ENCODE measurements around the gene CD80. TPM values are rescaled to one million over a fixed set of nuclear protein-coding genes. Genes with fewer than 3 reads are reported as not detected.

Gene CD80
- polyA plus RNA-seq, 1 of the 3 experiments (the other 2 are of a cell fraction): not detected

DNA sequence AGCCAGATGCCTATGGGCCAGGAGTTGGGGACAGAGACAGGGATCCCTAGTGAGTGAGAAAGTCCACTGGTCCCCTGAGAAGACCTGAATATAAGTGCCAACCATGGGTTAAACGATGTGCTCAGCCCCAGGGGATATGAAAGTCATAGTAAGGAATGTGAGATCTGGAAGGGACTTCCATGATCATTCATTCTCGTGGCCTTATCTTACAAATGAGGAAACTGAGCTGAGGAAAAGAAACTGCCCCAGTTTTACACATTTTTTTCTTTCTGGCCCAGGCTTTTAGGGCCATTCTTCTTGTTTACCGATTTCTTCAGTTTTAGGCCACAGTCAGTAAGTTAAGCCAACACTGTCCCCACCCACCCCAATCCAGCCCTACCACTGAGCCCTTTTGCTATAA, 11.1 kb downstream of the CD80 start:
- TF ChIP-seq, protein P1, sequence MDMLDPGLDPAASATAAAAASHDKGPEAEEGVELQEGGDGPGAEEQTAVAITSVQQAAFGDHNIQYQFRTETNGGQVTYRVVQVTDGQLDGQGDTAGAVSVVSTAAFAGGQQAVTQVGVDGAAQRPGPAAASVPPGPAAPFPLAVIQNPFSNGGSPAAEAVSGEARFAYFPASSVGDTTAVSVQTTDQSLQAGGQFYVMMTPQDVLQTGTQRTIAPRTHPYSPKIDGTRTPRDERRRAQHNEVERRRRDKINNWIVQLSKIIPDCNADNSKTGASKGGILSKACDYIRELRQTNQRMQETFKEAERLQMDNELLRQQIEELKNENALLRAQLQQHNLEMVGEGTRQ (IDR thresholded peaks at IDR 0.05; ENCODE audit: borderline replicate concordance, low read depth, low read length): no peak
- TF ChIP-seq, protein P2, sequence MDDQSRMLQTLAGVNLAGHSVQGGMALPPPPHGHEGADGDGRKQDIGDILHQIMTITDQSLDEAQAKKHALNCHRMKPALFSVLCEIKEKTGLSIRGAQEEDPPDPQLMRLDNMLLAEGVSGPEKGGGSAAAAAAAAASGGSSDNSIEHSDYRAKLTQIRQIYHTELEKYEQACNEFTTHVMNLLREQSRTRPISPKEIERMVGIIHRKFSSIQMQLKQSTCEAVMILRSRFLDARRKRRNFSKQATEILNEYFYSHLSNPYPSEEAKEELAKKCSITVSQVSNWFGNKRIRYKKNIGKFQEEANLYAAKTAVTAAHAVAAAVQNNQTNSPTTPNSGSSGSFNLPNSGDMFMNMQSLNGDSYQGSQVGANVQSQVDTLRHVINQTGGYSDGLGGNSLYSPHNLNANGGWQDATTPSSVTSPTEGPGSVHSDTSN (IDR thresholded peaks at IDR 0.05): no peak
- TF ChIP-seq FOSL2 (IDR thresholded peaks at IDR 0.05; ENCODE audit: borderline replicate concordance, low read depth): no peak
- TF ChIP-seq ELF1 (IDR thresholded peaks at IDR 0.05): no peak
- TF ChIP-seq, protein P3, sequence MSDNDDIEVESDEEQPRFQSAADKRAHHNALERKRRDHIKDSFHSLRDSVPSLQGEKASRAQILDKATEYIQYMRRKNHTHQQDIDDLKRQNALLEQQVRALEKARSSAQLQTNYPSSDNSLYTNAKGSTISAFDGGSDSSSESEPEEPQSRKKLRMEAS (IDR thresholded peaks at IDR 0.05; ENCODE audit: low read depth): no peak
- no peak for TF ChIP-seq TAF1 (IDR thresholded peaks at IDR 0.05; ENCODE audit: borderline replicate concordance, low read depth, low read length)
- no peak for TF ChIP-seq FOXM1 (IDR thresholded peaks at IDR 0.05; ENCODE audit: low read depth)
- TF ChIP-seq RFX5 (IDR thresholded peaks at IDR 0.05; ENCODE audit: low read length): no peak
- no peak for TF ChIP-seq EZH2phosphoT487 (IDR thresholded peaks at IDR 0.05; ENCODE audit: borderline replicate concordance, low read depth)
- TF ChIP-seq, protein P4, sequence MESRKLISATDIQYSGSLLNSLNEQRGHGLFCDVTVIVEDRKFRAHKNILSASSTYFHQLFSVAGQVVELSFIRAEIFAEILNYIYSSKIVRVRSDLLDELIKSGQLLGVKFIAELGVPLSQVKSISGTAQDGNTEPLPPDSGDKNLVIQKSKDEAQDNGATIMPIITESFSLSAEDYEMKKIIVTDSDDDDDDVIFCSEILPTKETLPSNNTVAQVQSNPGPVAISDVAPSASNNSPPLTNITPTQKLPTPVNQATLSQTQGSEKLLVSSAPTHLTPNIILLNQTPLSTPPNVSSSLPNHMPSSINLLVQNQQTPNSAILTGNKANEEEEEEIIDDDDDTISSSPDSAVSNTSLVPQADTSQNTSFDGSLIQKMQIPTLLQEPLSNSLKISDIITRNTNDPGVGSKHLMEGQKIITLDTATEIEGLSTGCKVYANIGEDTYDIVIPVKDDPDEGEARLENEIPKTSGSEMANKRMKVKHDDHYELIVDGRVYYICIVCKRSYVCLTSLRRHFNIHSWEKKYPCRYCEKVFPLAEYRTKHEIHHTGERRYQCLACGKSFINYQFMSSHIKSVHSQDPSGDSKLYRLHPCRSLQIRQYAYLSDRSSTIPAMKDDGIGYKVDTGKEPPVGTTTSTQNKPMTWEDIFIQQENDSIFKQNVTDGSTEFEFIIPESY (IDR thresholded peaks at IDR 0.05; ENCODE audit: borderline replicate concordance, low read depth): no peak
- Histone ChIP-seq H3K9ac (no peak overlapping the region), H3K27ac (ENCODE audit: low read depth in 2 of 2, low read length in 1 of 2) (no peak overlapping the region), H3F3A (replicated peaks; ENCODE audit: insufficient read depth) (no peaks in the 10 kb centered on the region), H4K20me1 (ENCODE audit: insufficient read depth) (no peaks in the 10 kb centered on the region), H2AFZ (ENCODE audit: low read depth) (no peak overlapping the region), H3K4me2 (no peak overlapping the region), H3K27me3 (ENCODE audit: insufficient read depth) (no peaks in the 10 kb centered on the region), H3K36me3 (replicated peaks in 1 of 2; ENCODE audit: control insufficient read depth in 1 of 2, insufficient read depth in 2 of 2, low read length in 1 of 2) (no peaks in the 10 kb centered on the region), H3K4me1 (ENCODE audit: control insufficient read depth in 1 of 2, insufficient read depth in 2 of 2, low read depth in 1 of 2, low read length in 1 of 2) (no peaks in the 10 kb centered on the region; a peak in 1 of 4 replicates), H3K79me2 (ENCODE audit: insufficient read depth) (no peaks in the 10 kb centered on the region), H3K9me3 (no peaks in the 10 kb centered on the region), H3K9me2 (no peaks in the 10 kb centered on the region), H3K4me3 (ENCODE audit: low read depth in 2 of 2, low read length in 1 of 2) (no peak overlapping the region)
- DNase-seq: no peak
- WGBS (ENCODE audit: low lambda C conversion rate): 69% methylated on average over 3 of the region's 3 CpGs
- ChIA-PET POLR2A (no interaction called here), CTCF (no interaction called here)

DNA sequence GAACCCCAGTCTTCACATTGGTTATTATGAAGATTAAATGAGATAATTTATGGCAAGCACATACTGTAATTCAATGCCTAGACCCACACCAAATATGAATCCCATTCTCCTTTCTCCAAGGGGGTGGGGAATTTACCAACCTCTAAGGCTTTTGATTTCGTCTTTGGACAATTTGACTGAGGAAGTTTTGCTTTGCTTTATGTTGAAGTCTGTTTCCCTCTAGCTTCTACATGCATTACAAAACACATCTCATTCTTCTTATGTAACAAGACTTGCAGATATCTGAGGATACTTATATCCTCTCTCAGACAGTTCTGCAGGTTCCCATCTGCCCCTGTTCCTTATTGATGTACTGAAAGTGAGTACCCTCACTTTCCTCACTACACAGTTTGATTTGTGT, 12.2 kb downstream of the CD80 start:
- H3K27me3 ChIP-seq (ENCODE audit: insufficient read depth): no peaks in the 10 kb centered on the region
- H3F3A ChIP-seq (replicated peaks; ENCODE audit: insufficient read depth): no peaks in the 10 kb centered on the region
- H3K9me2 ChIP-seq: no peaks in the 10 kb centered on the region
- no peak overlapping the region for H3K4me3 ChIP-seq (ENCODE audit: low read depth in 2 of 2, low read length in 1 of 2)
- H3K4me1 ChIP-seq (ENCODE audit: control insufficient read depth in 1 of 2, insufficient read depth in 2 of 2, low read depth in 1 of 2, low read length in 1 of 2): no peaks in the 10 kb centered on the region; a peak in 1 of 4 replicates
- H3K27ac ChIP-seq (ENCODE audit: low read depth in 2 of 2, low read length in 1 of 2): no peak overlapping the region
- 61% methylated on average over 1 of the region's 1 CpG for WGBS (ENCODE audit: low lambda C conversion rate)
- H3K9me3 ChIP-seq: no peaks in the 10 kb centered on the region
- no peaks in the 10 kb centered on the region for H4K20me1 ChIP-seq (ENCODE audit: insufficient read depth)
- no peak for TF ChIP-seq MXI1 (IDR thresholded peaks at IDR 0.05; ENCODE audit: low read depth, low read length)
- TF ChIP-seq, protein P5, sequence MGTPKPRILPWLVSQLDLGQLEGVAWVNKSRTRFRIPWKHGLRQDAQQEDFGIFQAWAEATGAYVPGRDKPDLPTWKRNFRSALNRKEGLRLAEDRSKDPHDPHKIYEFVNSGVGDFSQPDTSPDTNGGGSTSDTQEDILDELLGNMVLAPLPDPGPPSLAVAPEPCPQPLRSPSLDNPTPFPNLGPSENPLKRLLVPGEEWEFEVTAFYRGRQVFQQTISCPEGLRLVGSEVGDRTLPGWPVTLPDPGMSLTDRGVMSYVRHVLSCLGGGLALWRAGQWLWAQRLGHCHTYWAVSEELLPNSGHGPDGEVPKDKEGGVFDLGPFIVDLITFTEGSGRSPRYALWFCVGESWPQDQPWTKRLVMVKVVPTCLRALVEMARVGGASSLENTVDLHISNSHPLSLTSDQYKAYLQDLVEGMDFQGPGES (IDR thresholded peaks at IDR 0.05; ENCODE audit: low read depth, low read length): no peak
- TF ChIP-seq GATA2 (CRISPR knock-in tag; IDR thresholded peaks at IDR 0.05): no peak
- no peak for TF ChIP-seq RAD21 (IDR thresholded peaks at IDR 0.05; ENCODE audit: low read length)
- TF ChIP-seq RFX5 (IDR thresholded peaks at IDR 0.05; ENCODE audit: low read length): no peak
- TF ChIP-seq, protein P6, sequence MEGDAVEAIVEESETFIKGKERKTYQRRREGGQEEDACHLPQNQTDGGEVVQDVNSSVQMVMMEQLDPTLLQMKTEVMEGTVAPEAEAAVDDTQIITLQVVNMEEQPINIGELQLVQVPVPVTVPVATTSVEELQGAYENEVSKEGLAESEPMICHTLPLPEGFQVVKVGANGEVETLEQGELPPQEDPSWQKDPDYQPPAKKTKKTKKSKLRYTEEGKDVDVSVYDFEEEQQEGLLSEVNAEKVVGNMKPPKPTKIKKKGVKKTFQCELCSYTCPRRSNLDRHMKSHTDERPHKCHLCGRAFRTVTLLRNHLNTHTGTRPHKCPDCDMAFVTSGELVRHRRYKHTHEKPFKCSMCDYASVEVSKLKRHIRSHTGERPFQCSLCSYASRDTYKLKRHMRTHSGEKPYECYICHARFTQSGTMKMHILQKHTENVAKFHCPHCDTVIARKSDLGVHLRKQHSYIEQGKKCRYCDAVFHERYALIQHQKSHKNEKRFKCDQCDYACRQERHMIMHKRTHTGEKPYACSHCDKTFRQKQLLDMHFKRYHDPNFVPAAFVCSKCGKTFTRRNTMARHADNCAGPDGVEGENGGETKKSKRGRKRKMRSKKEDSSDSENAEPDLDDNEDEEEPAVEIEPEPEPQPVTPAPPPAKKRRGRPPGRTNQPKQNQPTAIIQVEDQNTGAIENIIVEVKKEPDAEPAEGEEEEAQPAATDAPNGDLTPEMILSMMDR (IDR thresholded peaks at IDR 0.05): no peak
- TF ChIP-seq TEAD4 (IDR thresholded peaks at IDR 0.05; ENCODE audit: borderline replicate concordance, insufficient read depth): no peak
- no peak for TF ChIP-seq JUND (IDR thresholded peaks at IDR 0.05)
- no peak for TF ChIP-seq CHD2 (IDR thresholded peaks at IDR 0.05; ENCODE audit: low read length, partially characterized antibody)
- no peak for TF ChIP-seq TAF1 (IDR thresholded peaks at IDR 0.05; ENCODE audit: borderline replicate concordance, low read depth, low read length)
- TF ChIP-seq GABPA (IDR thresholded peaks at IDR 0.05; ENCODE audit: low read depth): no peak
- no peak for TF ChIP-seq YY1 (IDR thresholded peaks at IDR 0.05; ENCODE audit: low read depth)
- no peak for TF ChIP-seq NRF1 (IDR thresholded peaks at IDR 0.05; ENCODE audit: low read depth, low read length)
- TF ChIP-seq SIN3A (IDR thresholded peaks at IDR 0.05; ENCODE audit: borderline replicate concordance, low read depth, low read length): no peak
- no peak for TF ChIP-seq POLR2AphosphoS5 (IDR thresholded peaks at IDR 0.05; ENCODE audit: low read depth, low read length)
- H3K4me2 ChIP-seq: no peak overlapping the region
- H2AFZ ChIP-seq (ENCODE audit: low read depth): no peak overlapping the region
- H3K9ac ChIP-seq: no peak overlapping the region
- no peak for DNase-seq
- CTCF ChIA-PET: no interaction called here
- POLR2A ChIA-PET: interaction anchor here (0.6 kb wide), 1 partner anchor 14 kb away, joined by 3 read pairs; no protein-coding TSS in a partner anchor
- H3K36me3 ChIP-seq (replicated peaks in 1 of 2; ENCODE audit: control insufficient read depth in 1 of 2, insufficient read depth in 2 of 2, low read length in 1 of 2): no peaks in the 10 kb centered on the region
- no peaks in the 10 kb centered on the region for H3K79me2 ChIP-seq (ENCODE audit: insufficient read depth)

Measured in SK-N-SH (cell line).